ENCODE data around the gene KCNN4.

DNA sequence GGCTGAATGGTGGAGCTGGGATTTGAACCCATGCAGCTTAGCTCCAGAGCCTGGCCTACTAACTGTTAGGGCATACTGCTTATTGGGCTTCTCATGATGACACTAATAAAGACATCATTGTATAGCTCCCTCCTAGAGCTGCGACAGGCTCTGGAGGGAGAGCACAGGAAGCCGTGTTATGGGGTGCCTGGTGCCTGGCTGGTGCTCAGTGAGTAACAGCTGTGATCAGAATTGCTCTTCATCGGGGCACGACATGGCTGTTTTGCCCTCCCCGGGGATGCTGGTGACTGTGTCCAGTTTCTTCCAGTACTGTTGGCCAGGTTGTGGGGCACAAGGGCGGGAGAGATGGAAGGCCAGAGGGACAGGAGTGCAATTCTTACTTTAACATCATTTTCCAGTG is 16.3 kb upstream of the KCNN4 start:
- no peak for TF ChIP-seq POLR2A (IDR thresholded peaks at IDR 0.05)
- TF ChIP-seq, protein P1, sequence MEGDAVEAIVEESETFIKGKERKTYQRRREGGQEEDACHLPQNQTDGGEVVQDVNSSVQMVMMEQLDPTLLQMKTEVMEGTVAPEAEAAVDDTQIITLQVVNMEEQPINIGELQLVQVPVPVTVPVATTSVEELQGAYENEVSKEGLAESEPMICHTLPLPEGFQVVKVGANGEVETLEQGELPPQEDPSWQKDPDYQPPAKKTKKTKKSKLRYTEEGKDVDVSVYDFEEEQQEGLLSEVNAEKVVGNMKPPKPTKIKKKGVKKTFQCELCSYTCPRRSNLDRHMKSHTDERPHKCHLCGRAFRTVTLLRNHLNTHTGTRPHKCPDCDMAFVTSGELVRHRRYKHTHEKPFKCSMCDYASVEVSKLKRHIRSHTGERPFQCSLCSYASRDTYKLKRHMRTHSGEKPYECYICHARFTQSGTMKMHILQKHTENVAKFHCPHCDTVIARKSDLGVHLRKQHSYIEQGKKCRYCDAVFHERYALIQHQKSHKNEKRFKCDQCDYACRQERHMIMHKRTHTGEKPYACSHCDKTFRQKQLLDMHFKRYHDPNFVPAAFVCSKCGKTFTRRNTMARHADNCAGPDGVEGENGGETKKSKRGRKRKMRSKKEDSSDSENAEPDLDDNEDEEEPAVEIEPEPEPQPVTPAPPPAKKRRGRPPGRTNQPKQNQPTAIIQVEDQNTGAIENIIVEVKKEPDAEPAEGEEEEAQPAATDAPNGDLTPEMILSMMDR (IDR thresholded peaks at IDR 0.05) = no peak
